Measurements from ENCODE around the gene AGBL4.
A peak's percentile ranks its signal among the peaks of the same experiment; 100 is the strongest.

The AGBL4 gene

DNA sequence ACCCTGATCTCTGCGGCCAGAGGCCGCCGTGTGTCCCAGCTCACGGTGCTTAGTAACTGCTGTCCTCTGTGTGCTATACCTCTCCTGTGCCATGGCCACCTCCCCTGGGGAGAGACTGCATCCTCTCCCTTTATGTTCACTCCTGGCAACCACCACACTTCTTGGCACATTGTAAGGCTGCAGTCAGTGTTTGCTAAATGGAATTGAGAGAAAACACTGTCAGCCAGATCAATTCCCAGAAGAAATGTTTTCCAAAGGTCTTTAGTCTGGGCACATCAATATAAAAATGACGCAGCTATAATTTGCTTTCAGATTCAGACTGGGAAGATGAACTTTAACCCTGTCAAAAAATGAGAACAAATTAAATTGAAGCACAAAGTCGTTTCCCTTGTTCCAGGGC, 1343.9 kb downstream of the AGBL4 start:
- no peak for DNase-seq (ENCODE audit: low read depth)

DNA sequence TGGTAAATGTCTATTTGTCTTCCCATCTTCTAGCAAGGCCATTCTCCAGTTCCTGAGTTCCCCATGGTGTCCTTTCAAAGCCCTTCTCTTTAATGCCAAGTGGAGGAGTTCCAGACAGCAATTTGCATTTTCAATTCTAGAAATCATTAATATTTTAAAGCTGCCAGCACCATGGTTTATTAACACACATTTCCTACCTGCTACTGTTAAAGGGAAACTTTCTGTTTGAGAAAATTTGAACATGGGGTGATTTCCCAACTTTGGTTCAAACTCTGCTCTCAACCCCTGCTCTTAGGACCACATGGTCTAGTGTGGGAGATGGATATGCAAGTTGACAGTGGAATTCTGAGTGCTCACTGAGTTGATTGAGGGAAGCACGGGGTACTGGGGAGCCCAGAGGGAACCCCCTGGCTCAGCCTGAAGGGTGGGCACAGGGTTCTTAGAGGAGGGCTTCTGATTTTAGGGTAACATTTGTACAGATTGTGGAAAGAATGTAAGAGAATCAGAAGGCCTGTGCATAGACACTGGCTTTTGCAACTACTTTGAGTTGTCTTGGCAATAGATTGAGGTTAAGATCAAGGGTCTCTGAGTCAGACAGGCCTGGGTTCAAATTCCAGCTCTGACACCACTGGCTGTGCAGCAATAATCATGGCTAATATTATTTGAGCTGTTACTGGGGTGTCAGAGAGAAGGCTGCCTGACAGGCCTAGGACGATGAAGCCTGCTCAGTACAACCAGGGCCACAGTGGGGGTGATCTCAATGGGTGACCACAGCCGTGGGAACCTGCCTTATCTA, 1344.8 kb downstream of the AGBL4 start:
- no peak for DNase-seq (ENCODE audit: low read depth)

DNA sequence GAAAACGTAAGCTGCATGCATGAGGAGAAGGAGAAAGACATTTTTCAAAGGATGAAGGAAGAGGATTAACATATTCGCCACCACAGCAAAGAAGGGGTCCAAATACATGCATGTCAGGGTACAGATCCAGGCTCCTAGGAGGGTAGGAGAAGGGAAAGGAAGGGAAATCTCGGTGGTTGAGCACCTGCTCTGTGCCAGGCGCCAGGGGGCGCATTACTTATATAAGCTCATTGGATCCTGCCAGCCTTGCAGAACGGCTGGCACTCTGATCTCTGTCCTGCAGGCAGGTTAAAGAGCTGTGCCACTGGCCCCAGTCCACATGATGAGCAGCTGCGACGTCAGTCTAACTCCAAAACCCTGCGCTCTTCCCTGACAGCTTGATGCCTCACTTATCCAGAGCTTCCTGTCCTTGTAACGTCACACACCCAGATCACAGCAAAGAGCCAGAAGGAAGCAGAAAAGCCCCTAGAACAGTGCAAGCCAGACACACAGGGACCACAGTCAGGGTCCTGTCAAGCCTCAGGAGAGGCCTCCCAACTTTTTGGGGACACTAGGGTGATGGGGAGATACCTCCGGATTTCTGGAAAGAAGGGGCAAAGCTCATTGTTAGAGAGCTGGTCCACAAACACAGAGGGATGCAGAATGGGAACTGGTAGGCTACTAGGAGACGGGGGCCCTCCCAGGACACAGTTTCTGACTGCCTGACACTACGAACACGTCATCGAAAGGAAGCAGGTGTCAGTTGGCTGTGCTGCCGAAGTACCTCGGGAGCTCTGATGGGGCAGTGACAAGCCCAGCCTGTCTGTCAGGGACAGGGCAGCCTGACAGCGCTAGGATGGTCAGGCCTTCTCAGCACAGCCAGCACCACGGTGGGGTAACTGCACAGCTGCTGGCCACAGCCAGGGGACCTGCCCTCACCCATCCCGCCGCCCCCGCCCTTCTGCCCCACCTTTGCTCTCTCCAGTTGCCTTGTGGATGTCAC, 1346.2 kb downstream of the AGBL4 start:
- peak; percentile 67 for DNase-seq (ENCODE audit: low read depth)

DNA sequence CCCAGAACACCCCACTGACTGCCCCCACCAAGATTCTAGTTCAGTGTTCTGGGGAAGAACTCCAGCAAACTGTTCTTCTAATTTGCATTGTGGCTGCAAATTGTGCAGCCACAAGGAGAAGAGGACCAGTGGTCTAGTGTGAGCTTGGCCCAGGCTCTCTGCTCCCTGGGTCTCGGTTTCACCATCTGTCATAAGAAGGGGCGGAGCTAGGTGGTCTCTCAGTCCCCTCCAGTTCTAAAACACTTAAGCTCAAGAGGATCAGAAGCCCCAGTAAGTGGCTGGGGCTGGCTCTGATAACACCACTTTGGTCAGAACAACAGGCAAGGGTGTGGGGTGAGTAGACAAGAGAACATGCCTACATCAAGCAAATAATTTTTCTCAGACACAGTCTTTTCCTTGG, 1346.9 kb downstream of the AGBL4 start:
- DNase-seq (ENCODE audit: low read depth) = no peak

DNA sequence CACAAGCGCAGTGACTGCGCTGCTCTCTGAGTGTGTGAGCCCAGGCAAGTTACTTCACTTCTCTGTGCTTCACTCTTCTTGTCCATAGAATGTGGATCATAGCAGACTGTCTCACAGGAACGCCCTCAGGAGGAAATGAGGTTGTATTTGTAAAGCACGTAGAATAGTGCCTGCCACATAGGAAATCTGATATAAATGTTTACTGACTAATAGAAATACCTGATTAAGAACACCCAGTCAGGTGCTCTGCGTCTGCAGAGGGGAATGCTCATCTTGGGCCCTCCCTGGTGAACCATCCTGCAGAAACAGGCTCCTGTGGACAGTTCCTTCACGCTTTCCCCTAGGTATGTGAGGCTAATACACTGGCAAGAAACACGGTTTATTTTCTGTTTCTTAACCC, 1347.4 kb downstream of the AGBL4 start:
- no peak for DNase-seq (ENCODE audit: low read depth)

DNA sequence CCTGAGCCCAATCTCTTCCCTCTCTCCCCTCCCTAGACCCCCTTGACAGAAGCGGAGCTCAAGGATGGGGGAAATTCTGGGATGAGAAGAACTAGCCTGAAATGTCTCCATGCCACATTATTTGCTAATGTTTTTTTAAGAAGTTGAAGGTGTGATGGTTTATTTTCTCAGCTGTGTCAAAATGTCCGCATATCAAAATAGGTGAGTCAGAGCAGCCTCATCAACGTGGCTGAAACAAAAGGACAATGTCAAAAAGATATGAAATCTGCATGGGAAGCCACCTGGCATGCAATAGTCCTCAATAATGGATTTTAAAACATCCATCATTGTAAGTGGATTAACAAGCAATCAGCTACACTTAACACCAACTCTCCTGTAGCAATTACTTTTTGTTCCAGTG, 1348.5 kb downstream of the AGBL4 start:
- no peak for DNase-seq (ENCODE audit: low read depth)

DNA sequence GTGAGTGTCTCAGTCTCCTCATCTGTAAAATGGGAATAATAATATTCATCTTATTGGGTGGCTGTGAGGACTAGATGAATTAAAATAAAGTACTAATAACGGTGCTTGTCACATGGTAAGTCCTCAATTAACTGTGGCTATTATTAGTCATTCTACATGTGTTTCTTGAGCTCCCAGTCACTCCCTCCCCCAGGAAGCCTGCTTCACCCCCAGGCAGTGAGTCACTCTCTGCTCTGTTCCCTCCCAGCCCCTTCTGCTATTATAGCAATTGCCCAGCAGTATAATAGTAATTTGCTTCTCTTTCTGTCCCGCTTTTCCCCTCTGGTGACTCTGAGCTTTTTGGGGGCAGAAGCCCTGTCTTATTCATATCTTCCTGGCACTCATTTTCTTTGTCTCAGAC, 1349.1 kb downstream of the AGBL4 start:
- DNase-seq (ENCODE audit: low read depth) = peak; percentile 9

DNA sequence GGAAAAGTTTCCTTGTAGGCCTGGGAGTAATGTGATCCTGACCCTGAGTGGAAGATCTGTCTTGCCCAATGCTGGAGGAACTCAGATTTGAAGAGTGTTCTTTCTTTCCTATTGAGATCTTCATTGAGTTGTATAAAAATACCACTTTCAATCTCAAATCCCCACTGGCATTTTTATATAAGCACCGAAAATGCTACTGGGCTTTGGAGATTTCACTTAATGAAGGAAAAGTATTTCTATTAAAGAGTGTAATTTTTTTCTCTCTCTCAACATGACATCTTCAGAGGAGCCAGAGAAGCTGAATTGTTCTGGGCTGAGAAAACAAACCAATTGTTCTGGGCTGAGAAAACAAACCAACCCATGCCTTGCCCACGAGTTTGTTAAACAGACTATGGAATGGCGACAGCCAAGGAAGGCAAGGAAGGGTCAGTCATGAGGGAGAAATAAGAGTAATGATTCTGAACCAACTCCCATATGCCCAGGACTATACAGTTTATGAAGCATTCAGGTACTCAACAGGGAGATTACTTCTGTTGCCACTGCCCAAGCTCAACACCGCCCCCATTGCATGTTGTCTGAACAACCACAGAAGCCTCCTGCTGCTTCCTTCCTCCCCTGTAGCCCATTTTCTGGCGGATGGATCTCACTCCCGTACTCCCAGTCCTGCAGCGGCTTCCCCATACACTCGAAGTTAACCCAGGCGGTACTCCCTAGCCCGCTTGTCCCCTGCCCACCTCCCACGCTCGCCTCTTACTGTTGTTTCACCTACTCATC, 1350.2 kb downstream of the AGBL4 start:
- no peak for DNase-seq (ENCODE audit: low read depth)

DNA sequence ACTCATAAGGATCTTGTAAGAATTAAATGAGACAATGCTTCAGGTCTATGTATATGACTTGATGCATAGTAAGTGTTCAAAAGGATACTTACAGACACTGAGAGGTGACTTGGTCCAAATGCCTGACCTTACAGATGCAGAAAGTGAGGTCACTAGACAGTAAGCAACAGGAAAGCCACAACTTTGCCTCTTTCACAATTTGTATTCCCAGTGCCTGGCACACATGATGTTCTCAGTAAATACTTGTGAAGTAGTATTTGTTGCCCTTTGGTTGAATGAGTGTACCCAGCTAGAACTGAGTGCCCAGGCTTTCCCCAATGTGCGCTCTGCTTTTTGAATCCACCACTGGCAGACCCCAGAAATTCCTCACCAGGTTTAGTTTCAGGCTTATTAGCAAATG, 1352.2 kb downstream of the AGBL4 start:
- DNase-seq (ENCODE audit: low read depth) = no peak

DNA sequence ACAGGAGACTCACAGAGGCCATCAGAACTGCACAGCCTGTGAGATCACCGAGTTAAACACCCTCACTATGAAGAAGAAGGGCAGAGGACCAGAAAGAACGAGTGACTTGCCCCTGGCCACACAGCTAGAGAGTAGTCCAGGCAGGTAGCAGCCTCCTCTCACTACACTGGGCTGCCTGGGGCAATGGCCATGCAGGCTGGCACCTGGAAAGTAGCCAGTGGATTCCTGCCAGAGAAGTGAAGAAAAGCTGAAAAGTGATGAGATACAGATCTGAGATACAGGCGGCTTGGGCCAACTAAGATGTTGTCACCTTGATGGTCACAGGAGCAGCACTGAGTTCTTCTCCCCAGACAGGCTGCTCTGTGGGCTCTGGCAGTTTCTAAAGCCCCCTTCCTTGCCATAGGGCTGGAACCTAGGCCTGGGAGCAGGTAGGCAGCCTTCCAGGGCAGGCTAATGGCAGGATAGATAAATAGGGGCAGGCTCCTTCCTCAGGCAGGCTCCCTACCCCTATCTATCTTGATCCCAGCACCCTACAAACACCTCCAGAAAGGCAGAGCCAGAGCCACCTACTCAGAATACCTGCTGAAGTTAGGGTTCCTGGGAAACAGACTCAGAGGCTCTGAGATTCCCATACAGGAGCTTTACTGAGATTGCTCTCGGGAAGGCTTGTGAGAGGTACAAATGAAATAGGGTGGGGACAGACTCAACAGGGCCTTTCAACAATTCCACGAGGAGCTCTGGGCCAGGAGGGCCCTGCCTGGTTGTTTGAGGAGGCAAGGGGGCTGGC, 1353.3 kb downstream of the AGBL4 start:
- DNase-seq (ENCODE audit: low read depth) = no peak

DNA sequence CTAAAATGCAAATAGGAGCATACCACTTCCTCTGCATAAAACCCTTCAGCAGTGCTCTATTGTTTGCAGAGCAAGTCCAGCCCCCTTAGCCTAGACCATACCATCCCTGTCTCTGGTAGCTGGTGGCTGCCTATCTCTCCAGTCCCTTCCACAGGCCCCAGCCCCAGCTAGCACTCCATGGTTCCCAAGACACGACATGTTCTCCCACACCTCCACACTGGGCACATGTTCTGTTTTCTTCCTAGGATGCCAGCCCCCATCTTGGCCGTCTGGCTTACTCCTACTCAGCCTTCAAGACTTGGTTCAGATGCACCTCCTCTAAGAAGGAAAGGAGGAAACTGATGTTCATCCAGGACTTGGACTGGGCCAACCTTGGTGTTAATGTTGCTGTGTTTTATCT, 1355.4 kb downstream of the AGBL4 start:
- no peak for DNase-seq (ENCODE audit: low read depth)

DNA sequence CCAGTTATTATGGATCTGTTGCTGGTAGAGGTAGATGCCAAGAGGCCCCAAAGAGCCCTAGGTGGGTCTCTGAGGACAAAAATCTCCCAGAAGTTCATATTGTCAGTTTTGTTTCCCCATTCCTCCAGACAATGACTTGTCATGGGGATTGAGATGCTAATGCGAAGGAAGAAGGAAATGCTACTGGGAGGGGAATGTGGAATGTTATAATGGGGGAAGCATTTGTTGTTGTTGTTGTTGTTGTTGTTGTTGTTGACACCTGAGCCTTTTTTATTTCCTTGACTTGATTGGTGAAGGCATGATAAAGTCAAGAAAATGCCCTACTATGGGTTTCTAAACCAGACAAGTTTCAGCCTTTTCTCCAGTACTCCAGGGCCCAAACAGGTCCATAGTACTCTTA, 1356.0 kb downstream of the AGBL4 start:
- no peak for DNase-seq (ENCODE audit: low read depth)

DNA sequence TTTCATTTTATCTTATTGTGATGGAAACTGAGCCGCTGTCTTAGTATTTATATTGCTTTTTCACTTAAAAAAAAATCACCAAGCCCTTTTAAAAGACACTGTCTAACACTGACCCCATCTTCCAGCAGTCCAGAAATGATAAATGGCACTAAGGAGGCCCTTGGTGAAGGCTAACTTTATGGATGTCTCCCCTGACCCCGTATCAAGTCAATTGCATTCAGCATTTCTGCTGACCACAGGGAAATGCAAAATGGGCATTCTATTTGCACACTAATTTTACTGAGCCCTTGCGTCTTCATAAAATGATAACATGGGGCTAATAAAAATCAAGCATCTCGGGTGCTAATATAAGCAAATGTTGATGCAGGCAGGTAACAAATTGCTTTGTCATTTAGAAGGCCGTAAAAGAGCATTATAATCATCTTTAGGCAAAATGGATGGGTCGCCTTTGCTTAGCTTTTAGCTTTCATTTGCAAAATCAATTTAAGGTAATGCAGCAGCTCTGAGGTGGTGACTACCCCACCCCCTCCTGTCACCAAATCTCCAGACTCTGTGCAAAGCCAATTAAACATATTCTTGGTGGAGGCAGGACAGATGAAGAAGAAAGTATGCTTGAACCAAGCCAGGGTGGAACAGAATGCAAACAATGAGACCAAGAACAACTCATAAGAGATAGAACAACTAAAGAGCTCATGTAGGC, 1357.9 kb downstream of the AGBL4 start:
- DNase-seq (ENCODE audit: low read depth) = no peak

DNA sequence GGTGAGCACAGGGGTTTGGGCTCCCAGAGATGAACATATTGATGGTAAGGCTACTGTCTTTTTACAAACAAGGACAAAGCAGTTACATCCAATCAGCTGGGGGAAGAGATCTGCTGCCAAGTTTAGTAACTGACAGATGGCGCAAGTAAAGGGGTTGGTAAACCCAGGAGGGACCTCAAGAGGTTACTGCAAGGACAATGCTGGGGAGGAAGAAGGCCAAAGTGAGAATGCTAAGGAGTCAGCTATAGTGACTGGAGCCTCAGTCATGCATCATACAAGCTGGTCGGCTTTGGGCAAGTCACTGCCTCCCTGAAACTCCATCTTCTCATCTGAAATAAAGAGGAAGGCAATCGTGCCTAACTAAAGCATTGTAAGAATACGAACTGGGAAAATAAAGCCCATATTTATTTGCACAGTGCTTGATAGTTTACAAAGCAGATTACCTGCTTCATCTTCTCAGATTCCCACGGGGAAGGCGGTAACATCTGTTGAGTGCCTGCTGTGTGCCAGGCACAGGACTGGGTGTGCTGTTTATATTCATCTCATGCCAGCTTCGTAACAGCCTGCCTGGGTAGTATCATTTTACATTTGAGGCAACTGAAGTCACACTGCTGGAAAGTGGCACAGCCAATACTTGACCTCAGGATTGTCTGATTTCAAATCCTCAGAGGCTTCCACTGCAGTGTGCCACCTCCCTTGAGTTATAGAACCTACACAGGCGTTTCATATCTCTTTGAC, 1361.9 kb downstream of the AGBL4 start:
- DNase-seq (ENCODE audit: low read depth) = no peak

DNA sequence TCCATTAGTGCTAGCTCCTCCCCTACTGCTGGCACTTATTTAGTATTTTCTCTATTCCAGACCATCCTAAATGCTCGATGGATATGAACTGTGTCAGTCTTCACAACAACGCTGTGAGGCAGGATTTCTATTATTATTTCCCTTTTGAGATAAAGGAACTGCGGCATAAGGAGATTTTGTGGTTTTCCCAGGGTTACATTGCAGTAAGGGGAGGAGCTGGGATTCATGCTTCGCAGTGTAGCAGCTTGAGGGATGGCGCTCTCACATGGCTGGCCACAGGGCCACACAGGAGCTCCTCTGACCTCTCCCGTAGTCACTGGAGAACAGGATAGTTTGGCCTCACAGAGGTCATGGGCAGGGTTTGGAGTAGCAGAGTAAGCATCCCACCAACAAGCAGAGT, 1364.0 kb downstream of the AGBL4 start:
- DNase-seq (ENCODE audit: low read depth) = no peak

DNA sequence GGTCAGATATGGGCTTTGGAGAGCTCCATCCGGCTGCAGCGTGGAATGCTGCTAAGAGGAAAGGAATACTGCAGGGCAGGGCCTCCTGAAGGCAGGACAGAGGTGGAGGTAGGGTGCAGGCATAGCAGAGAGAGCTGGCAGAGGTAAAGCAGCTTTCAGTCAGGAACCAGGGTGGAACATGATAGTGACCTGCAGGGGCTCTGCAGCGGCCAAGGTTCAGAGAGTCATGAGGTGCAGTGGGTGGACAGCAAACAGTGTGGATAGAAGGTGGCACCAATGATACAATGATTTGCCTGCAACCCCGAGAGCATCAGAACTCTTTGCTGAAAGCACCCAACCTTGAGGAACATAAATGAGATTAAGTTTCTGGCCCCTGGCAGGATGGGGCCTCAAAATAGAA, 1366.3 kb downstream of the AGBL4 start:
- no peak for DNase-seq (ENCODE audit: low read depth)

DNA sequence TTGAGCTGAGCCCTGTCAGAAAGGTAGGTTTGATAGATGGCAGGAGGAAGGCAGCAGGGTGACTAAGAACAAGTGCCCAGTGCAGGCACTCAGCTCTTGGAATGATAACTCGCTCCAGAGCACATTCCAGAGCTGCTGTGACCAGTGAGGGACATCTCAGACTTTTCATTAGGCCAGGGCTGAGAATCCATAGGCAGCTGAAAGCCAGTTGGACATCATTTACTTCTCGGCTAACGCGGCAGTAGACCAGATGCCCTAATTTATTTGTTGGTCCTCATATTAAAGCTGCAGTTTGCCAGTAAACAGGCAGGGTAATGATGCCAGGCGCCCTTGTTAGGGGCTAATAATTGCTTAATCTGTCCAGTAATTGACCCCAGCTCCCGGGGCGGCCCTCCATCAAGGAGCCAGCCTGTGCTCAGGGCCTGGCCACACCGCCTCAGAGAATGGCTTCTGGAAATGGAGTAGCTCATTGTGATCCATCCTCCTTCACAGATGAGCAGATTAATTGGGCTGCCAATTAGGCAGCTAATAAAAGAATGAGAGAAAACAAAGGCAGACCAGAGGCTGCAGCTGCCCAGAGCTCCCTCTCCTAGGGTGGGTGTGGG, 1369.0 kb downstream of the AGBL4 start:
- DNase-seq (ENCODE audit: low read depth) = no peak

DNA sequence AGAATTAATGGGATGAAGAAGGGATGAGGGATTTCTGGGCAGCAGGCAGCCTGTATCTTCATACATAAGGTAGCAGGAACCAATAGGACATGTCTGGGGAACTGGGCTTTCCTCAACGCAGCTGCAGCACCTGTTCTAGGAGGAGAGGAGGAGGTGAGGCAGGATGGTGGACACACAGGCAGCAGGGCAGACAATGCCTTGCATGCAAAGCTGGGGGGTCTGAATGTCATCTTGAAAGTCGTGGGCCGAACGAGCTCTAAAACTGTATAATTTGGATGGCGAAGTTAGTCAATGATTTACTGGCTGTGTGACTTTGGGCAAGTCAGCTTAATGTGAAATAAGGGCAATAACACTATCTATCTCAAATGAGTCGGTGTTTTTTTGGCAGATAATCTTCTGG, 1371.4 kb downstream of the AGBL4 start:
- no peak for DNase-seq (ENCODE audit: low read depth)

DNA sequence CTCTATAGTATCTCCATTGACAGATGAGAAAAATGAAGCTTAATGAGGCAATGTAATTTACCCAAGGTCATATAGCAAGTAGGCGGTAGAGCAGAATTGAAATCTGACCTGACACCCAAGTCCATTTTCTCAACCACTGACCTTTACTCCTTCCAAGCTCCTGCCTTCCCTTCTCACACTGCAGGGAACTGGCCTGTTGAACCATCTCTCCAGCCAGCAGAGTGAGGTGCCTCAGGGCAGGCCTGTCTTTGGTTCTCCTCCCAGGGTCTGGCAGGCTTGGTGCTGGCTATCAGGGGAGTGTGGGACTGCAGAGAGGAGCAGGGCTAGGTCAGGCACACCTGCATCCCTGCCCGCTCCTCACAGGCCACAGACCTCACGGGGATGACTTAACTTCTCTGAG, 1373.9 kb downstream of the AGBL4 start:
- no peak for DNase-seq (ENCODE audit: low read depth)

DNA sequence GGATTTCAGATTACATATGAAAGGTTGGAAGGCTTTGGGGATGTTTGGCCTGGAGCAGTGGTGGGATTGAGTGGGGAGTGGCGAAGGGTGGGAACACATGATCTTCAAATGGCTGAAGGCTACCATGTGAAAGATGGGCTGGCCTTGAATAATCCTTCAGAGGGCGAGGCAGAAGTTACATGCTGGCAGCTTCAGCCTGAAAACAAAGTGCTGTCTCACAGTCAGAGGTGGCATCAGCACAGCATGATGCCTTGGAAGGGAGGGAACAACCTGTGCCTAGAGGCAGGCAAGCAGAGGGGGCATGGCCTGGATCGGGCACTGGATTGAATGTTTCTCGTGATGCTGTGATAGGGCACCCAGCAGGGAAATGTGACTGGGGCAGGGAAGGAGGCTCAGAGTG, 1377.9 kb downstream of the AGBL4 start:
- DNase-seq (ENCODE audit: low read depth) = no peak
